CD8-positive, alpha-beta memory T cell (primary cell): ENCODE results near the gene CPT1A. TPM values are rescaled to one million over a fixed set of nuclear protein-coding genes. Genes with fewer than 3 reads are reported as not detected.
"Not testable (repeated sequence)": the region's sequence is repeated elsewhere in the genome, so short reads cannot be mapped to it uniquely, and the experiment has no call there.

Experiments used
- CTCF ChIA-PET: fragments of 350-600 bp; sonication (Branson Sonifier 250); formaldehyde crosslinking; loops from one replicate; lab custom pipeline; 2021; ENCODE audit warnings: antibody characterized with exemption; lab: Charles Lee
- POLR2A ChIA-PET: fragments of 350-600 bp; sonication (Branson Sonifier 250); formaldehyde crosslinking; loops from one replicate; lab custom pipeline; 2021; ENCODE audit warnings: antibody characterized with exemption; lab: Charles Lee
- DNase-seq, 5 donors: peaks; one replicate each; pipeline versions ENCODE4 v3.0.0 to v3.0.0-alpha.2; 2020 to 2022; ENCODE audit warnings: mixed read lengths in 1 of 5
- H3K27ac ChIP-seq: one replicate; pipeline ENCODE4 v1.7.0; 2013; ENCODE audit warnings: low read depth, mild to moderate bottlenecking, low read length, moderate library complexity
- H3K27me3 ChIP-seq: 2 replicates; pipeline ENCODE4 v1.7.0; 2013; ENCODE audit warnings: low read length, mild to moderate bottlenecking; ENCODE audit not compliant: insufficient read depth, poor library complexity, severe bottlenecking
- H3K36me3 ChIP-seq: 2 replicates; pipeline ENCODE4 v1.7.0; 2013; ENCODE audit warnings: mild to moderate bottlenecking, low read length, moderate library complexity; ENCODE audit not compliant: insufficient read depth
- H3K4me1 ChIP-seq: 2 replicates; pipeline ENCODE4 v1.7.0; 2013; ENCODE audit warnings: mild to moderate bottlenecking, low read length, moderate library complexity; ENCODE audit not compliant: insufficient read depth
- H3K4me3 ChIP-seq: 2 replicates; pipeline ENCODE4 v1.7.0; 2013; ENCODE audit warnings: mild to moderate bottlenecking, low read length
- H3K9me3 ChIP-seq: 2 replicates; pipeline ENCODE4 v1.7.0; 2013; ENCODE audit warnings: mild to moderate bottlenecking, low read length
- H3K27ac Mint-ChIP-seq, 8 donors: one replicate each; pipeline ENCODE4 v1.8.0; 2020 to 2021; ENCODE audit warnings: mixed read lengths in 8 of 8, mild to moderate bottlenecking in 6 of 8, inconsistent platforms in 3 of 8, moderate library complexity in 3 of 8
- H3K27me3 Mint-ChIP-seq, 2 donors: one replicate each; pipeline ENCODE4 v1.8.0; 2020 to 2021; ENCODE audit warnings: mixed read lengths in 2 of 2, mild to moderate bottlenecking in 1 of 2, moderate library complexity in 1 of 2
- H3K36me3 Mint-ChIP-seq, 3 donors: one replicate each; pipeline ENCODE4 v1.8.0; 2020 to 2021; ENCODE audit warnings: mixed read lengths in 3 of 3, inconsistent platforms in 1 of 3, mild to moderate bottlenecking in 1 of 3
- H3K4me1 Mint-ChIP-seq, 3 donors: one replicate each; pipeline ENCODE4 v1.8.0; 2020 to 2021; ENCODE audit warnings: mixed read lengths in 3 of 3, inconsistent platforms in 1 of 3, mild to moderate bottlenecking in 1 of 3
- H3K4me3 Mint-ChIP-seq, 7 donors: one replicate each; pipeline ENCODE4 v1.8.0; 2020 to 2021; ENCODE audit warnings: mixed read lengths in 7 of 7, mild to moderate bottlenecking in 6 of 7, moderate library complexity in 4 of 7, inconsistent platforms in 2 of 7
- H3K9me3 Mint-ChIP-seq, 5 donors: one replicate each; pipeline ENCODE4 v1.8.0; 2020 to 2022; ENCODE audit warnings: mixed read lengths in 5 of 5, mild to moderate bottlenecking in 3 of 5, moderate library complexity in 2 of 5, inconsistent platforms in 1 of 5
- polyA plus RNA-seq: library from polyadenylated mRNA; unstranded; fragments of 300-500 nt; fragmentation: Illumina TruSeq; gene quantifications from one replicate; pipeline ENCODE4 v1.2.3, GENCODE V29; 2021
- total RNA-seq, 2 experiments: library from RNA; stranded (reverse); gene quantifications; one replicate each; pipeline ENCODE4 v1.2.3, GENCODE V29; 2021

The CPT1A gene
- total and polyA plus RNA-seq, 3 experiments from 2014 or later, result 9.8 to 27.4 (median 25.6) TPM

GRCh38 chr11:68859123-68859522 lies 17.4 kb upstream of the CPT1A start:
- Histone ChIP-seq H3K4me3 (no peak overlapping the region), H3K27ac (no peak overlapping the region), H3K9me3 (no peaks in the 10 kb centered on the region), H3K4me1 (peaks cover 12% of the 10 kb centered on the region), H3K36me3 (no peaks in the 10 kb centered on the region), H3K27me3 (peaks cover 5% of the 10 kb centered on the region)
- H3K4me3 Mint-ChIP-seq, result peak overlapping the region in 1 of 7 donors; percentile 37
- peaks cover 0 to 9% (median 2%) of the 10 kb centered on the region in 3 donors for H3K4me1 Mint-ChIP-seq
- peaks cover 0 to 6% (median 5%) of the 10 kb centered on the region in 5 donors for H3K9me3 Mint-ChIP-seq
- ChIA-PET CTCF (interaction anchor here (1.4 kb wide), 1 partner anchor 15 kb away, joined by 3 read pairs; no protein-coding TSS in a partner anchor), POLR2A (no interaction called here)
- H3K27me3 Mint-ChIP-seq, result peaks cover 17 to 26% of the 10 kb centered on the region in 2 donors
- H3K27ac Mint-ChIP-seq, result peak overlapping the region in 1 of 8 donors; percentile 52
- DNase-seq, result no peak
- H3K36me3 Mint-ChIP-seq, result peaks cover 0 to 12% (median 5%) of the 10 kb centered on the region in 3 donors

DNA sequence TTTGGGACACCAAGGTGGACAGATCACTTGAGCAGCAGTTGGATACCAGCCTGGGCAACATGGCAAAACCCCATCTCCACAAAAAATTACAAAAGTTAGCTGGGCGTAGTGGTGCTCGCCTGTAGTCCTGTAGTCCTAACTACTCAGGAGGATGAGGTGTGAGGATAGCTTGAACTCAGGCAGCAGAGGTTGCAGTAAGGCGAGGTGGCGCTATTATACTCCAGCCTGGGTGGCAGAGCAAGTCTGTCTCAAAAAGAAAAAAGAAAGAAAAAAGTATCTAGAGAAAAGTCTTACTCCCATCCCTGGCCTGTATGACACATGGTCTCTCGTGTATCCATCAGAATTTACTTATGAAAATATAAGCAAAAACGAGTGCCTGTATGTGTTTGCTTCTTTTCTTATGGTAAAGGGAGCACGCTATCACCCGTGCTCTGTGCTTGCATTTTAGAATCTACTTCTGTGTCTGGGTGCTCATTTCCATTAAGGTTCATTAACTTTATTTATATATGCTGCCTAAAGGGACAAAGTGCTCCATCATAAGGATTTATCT lies 15.4 kb upstream of the CPT1A start:
- H3K4me1 Mint-ChIP-seq, result peaks cover 0 to 9% (median 4%) of the 10 kb centered on the region in 3 donors
- H3K27ac Mint-ChIP-seq, result no peak overlapping the region
- H3K4me3 ChIP-seq, result no peak overlapping the region
- peaks cover 0 to 5% (median 2%) of the 10 kb centered on the region in 3 donors for H3K36me3 Mint-ChIP-seq
- H3K27me3 Mint-ChIP-seq, result peaks cover 28 to 38% of the 10 kb centered on the region in 2 donors
- no peaks in the 10 kb centered on the region for H3K36me3 ChIP-seq
- POLR2A ChIA-PET, result no interaction called here
- no peaks in the 10 kb centered on the region for H3K9me3 ChIP-seq
- H3K9me3 Mint-ChIP-seq, result no peaks in the 10 kb centered on the region
- peaks cover 13% of the 10 kb centered on the region for H3K4me1 ChIP-seq
- peaks cover 12% of the 10 kb centered on the region for H3K27me3 ChIP-seq
- no peak for DNase-seq
- no peak overlapping the region for H3K27ac ChIP-seq
- H3K4me3 Mint-ChIP-seq, result peak overlapping the region in 2 of 7 donors; percentile 9 to 24
- CTCF ChIA-PET, result no interaction called here

GRCh38 chr11:68856425-68857030 lies 14.8 kb upstream of the CPT1A start:
- peaks cover 31 to 38% of the 10 kb centered on the region in 2 donors for H3K27me3 Mint-ChIP-seq
- H3K4me3 ChIP-seq, H3K27ac Mint-ChIP-seq, DNase-seq, H3K9me3 Mint-ChIP-seq, H3K4me1 Mint-ChIP-seq, POLR2A ChIA-PET, H3K36me3 ChIP-seq, H3K27ac ChIP-seq, H3K9me3 ChIP-seq, H3K36me3 Mint-ChIP-seq: not testable (repeated sequence)
- H3K27me3 ChIP-seq, result peaks cover 12% of the 10 kb centered on the region
- H3K4me3 Mint-ChIP-seq, result peak overlapping the region in 3 of 7 donors; percentile 12 to 27 (median 27)
- peaks cover 13% of the 10 kb centered on the region for H3K4me1 ChIP-seq
- CTCF ChIA-PET, result interaction anchor here (1.0 to 4.9 kb wide), 2 partner anchors 12 to 13 kb away, joined by 3 to 34 read pairs; partner anchors contain the start of gene CPT1A

GRCh38 chr11:68855205-68855981 lies 13.7 kb upstream of the CPT1A start:
- peak overlapping the region; percentile 19 for H3K4me3 ChIP-seq

DNA sequence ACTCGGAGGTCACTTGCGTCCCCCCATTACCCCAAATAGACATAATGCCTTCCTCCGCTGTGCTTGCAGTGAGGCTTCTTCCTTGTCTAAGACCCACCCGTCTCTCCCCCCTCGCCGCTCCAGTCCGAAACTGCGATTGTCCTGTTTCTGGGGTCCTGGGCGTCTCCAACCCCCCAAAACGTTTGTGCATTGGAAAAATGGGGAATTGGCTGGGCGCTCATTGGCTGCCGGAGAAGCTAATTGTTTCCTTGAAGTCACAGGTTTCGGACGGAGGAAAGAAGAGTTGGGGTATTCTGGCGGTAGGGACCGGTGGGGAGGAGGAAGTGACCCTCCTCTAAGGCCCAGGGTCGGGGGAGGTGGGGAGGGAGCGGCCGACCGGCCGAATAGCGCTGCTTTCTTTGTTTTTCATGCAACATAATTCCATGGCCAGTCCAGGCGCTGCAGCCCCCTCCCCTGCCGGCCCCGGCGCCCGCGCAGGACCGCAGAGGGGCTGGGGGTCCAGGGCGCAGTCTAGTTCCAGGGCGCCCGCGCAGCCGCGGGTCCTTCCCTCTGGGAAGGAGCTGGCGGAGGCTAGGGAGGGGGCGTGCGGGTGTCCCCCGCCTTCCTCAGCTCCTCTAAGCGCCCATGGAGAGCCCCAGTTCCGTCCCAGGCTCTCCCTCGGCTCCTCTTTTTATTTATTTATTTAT lies 12.7 kb upstream of the CPT1A start:
- no peaks in the 10 kb centered on the region for H3K9me3 ChIP-seq
- H3K4me3 Mint-ChIP-seq, result peak overlapping the region in 4 of 7 donors; percentile 29 to 84 (median 50)

More at GRCh38 chr11:68855205-68855981, 13.7 kb upstream of the CPT1A start:
- ChIA-PET CTCF (interaction anchor here (1.0 to 4.9 kb wide), 2 partner anchors 12 to 14 kb away, joined by 3 to 34 read pairs; partner anchors contain the start of gene CPT1A), POLR2A (no interaction called here)
- no peaks in the 10 kb centered on the region for H3K9me3 ChIP-seq
- H3K9me3 Mint-ChIP-seq, result no peaks in the 10 kb centered on the region
- H3K27ac ChIP-seq, result no peak overlapping the region
- peaks cover 12% of the 10 kb centered on the region for H3K27me3 ChIP-seq
- H3K27ac Mint-ChIP-seq, result no peak overlapping the region
- H3K4me3 Mint-ChIP-seq, result peak overlapping the region; percentile 34 to 84 (median 75)
- H3K36me3 Mint-ChIP-seq, result peaks cover 0 to 5% (median 2%) of the 10 kb centered on the region in 3 donors
- peaks cover 30 to 42% of the 10 kb centered on the region in 2 donors for H3K27me3 Mint-ChIP-seq
- no peaks in the 10 kb centered on the region for H3K36me3 ChIP-seq
- peaks cover 0 to 9% (median 4%) of the 10 kb centered on the region in 3 donors for H3K4me1 Mint-ChIP-seq
- peak in 2 of 5 donors; percentile 17 to 22 for DNase-seq
- H3K4me1 ChIP-seq, result peaks cover 13% of the 10 kb centered on the region

DNA sequence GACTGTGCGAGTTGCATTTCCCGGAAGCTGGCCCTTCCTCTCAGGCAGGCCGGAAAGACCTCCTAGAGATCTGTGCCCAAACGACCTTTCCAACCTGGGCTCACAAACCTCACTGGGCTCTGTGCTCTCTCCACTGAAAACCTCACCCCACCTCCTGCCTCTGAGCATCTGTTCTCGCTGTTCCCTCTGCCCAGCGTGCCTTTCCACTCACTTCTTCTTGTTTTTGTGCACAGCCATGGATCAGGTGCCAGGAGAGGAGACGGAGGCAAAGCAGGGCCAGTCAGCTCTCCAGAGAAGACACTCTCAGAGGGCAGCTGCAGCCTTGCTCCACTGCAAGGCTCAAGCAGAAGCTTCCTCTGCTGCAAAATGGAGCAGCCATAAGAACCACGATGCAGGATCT lies 10.9 kb upstream of the CPT1A start:
- no peak for DNase-seq
- Mint-ChIP-seq H3K27ac (no peak overlapping the region), H3K9me3 (no peaks in the 10 kb centered on the region)

More for the DNA sequence above, 12.7 kb upstream of the CPT1A start:
- Histone ChIP-seq H3K36me3 (no peaks in the 10 kb centered on the region), H3K4me1 (peaks cover 13% of the 10 kb centered on the region), H3K27me3 (peaks cover 12% of the 10 kb centered on the region), H3K27ac (no peak overlapping the region), H3K4me3 (no peak overlapping the region)
- no peaks in the 10 kb centered on the region for H3K9me3 Mint-ChIP-seq
- peaks cover 0 to 5% (median 2%) of the 10 kb centered on the region in 3 donors for H3K36me3 Mint-ChIP-seq
- peak overlapping the region in 1 of 8 donors; percentile 43 for H3K27ac Mint-ChIP-seq
- peaks cover 0 to 9% (median 4%) of the 10 kb centered on the region in 3 donors for H3K4me1 Mint-ChIP-seq
- CTCF ChIA-PET, result interaction anchor here (4.9 kb wide), 1 partner anchor 11 kb away, joined by 34 read pairs; the partner anchor contains the start of gene CPT1A
- DNase-seq, result no peak
- H3K27me3 Mint-ChIP-seq, result peaks cover 29 to 42% of the 10 kb centered on the region in 2 donors
- POLR2A ChIA-PET, result no interaction called here

GRCh38 chr11:68848429-68848828 lies 6.7 kb upstream of the CPT1A start:
- Histone ChIP-seq H3K4me3 (no peak overlapping the region), H3K4me1 (peaks cover 6% of the 10 kb centered on the region), H3K27ac (no peak overlapping the region), H3K27me3 (peaks cover under 1% of the 10 kb centered on the region), H3K36me3 (no peaks in the 10 kb centered on the region), H3K9me3 (no peaks in the 10 kb centered on the region)
- Mint-ChIP-seq H3K9me3 (no peaks in the 10 kb centered on the region), H3K4me3 (peak overlapping the region in 1 of 7 donors; percentile 42), H3K27me3 (peaks cover 12 to 13% of the 10 kb centered on the region in 2 donors), H3K4me1 (peaks cover 7 to 10% (median 10%) of the 10 kb centered on the region in 3 donors), H3K36me3 (peaks cover 0 to 2% (median 0%) of the 10 kb centered on the region in 3 donors), H3K27ac (no peak overlapping the region)
- POLR2A ChIA-PET, result no interaction called here
- CTCF ChIA-PET, result no interaction called here
- no peak for DNase-seq

More for the DNA sequence above, 10.9 kb upstream of the CPT1A start:
- peak overlapping the region in 1 of 7 donors; percentile 11 for H3K4me3 Mint-ChIP-seq
- ChIA-PET CTCF (interaction anchor here (4.9 kb wide), 1 partner anchor 9 kb away, joined by 34 read pairs; the partner anchor contains the start of gene CPT1A), POLR2A (interaction anchor here (0.8 kb wide), 1 partner anchor 9 kb away, joined by 4 read pairs; no protein-coding TSS in a partner anchor)
- Histone ChIP-seq H3K9me3 (no peaks in the 10 kb centered on the region), H3K4me1 (peaks cover 13% of the 10 kb centered on the region), H3K27me3 (peaks cover 12% of the 10 kb centered on the region), H3K4me3 (no peak overlapping the region), H3K27ac (no peak overlapping the region), H3K36me3 (no peaks in the 10 kb centered on the region)
- H3K27me3 Mint-ChIP-seq, result peaks cover 29 to 33% of the 10 kb centered on the region in 2 donors
- peaks cover 0 to 1% (median 0%) of the 10 kb centered on the region in 3 donors for H3K36me3 Mint-ChIP-seq
- peaks cover 0 to 9% (median 4%) of the 10 kb centered on the region in 3 donors for H3K4me1 Mint-ChIP-seq
